ENCODE measurements around the gene THAP11. TPM values are rescaled to one million over a fixed set of nuclear protein-coding genes. Genes with fewer than 3 reads are reported as not detected.

Gene THAP11
- total and polyA plus RNA-seq, 2 of the 13 experiments (the other 11 are each of a cell fraction or from before 2014, with no cell fraction given): 44.2 to 53.4 TPM

GRCh38 chr16:67804853-67805542 lies 37.1 kb upstream of the THAP11 start:
- H3K9me3 ChIP-seq (ENCODE audit: low read length): no peaks in the 10 kb centered on the region
- no peak for ATAC-seq
- H3K27ac ChIP-seq (ENCODE audit: extremely low read length, insufficient read depth, low read length): peak overlapping the region; percentile 72
- no peak overlapping the region for H2AFZ ChIP-seq (ENCODE audit: low read length)
- TSS peak; percentile 55 for BruUV-seq (replicated peaks)
- no peak for FAIRE-seq
- CTCF ChIA-PET (ENCODE audit: low intra/inter-chr PET ratio, low total read pairs): no interaction called here
- peaks cover 42% of the 10 kb centered on the region for H3K4me1 ChIP-seq (ENCODE audit: insufficient read depth, low read length)
- peaks cover 12% of the 10 kb centered on the region for H4K20me1 ChIP-seq (ENCODE audit: insufficient read depth, low read length)
- POLR2A ChIA-PET: interaction anchor here (0.9 to 1.5 kb wide), 2 partner anchors 41 to 86 kb away, joined by 3 to 4 read pairs; partner anchors contain the start of genes GFOD2 and NUTF2
- peak overlapping the region; percentile 96 for H3K9ac ChIP-seq (ENCODE audit: insufficient read depth, low read depth, low read length)
- in situ Hi-C loops (cut with HindIII; ENCODE audit: extremely low pct_ligation_motif_present, low pct_unique_long_range_greater_than_20kb): loop anchor here (5.0 kb wide), 1 partner anchor 138 kb away; the partner anchor contains the start of genes C16orf86 and ENKD1
- peaks cover 55% of the 10 kb centered on the region for H3K79me2 ChIP-seq (ENCODE audit: insufficient read depth, low read length)
- H3K4me3 ChIP-seq (replicated peaks in 1 of 3; ENCODE audit: insufficient read depth in 1 of 3, low read depth in 2 of 3, low read length in 3 of 3): peak overlapping the region; percentile 92 to 98 (median 98)
- H3K27me3 ChIP-seq (ENCODE audit: control insufficient read depth in 1 of 2, insufficient read depth in 2 of 2, low read length in 2 of 2): no peaks in the 10 kb centered on the region; a peak in 1 of 5 replicates
- H3K4me2 ChIP-seq (ENCODE audit: low read depth, low read length): peak overlapping the region; percentile 81
- H3K36me3 ChIP-seq (replicated peaks in 1 of 2; ENCODE audit: control insufficient read depth in 1 of 2, insufficient read depth in 2 of 2, low read length in 2 of 2): peaks cover 8 to 31% of the 10 kb centered on the region in 2 experiments
- intact Hi-C loops (cut with micrococcal nuclease; ENCODE audit: unreplicated experiment): loop anchor here (5.0 kb wide), 1 partner anchor 88 kb away; the partner anchor contains the start of gene GFOD2
- peak; percentile 74 for DNase-seq (ENCODE audit: low spot score)
- 40% methylated on average over 4 of the region's 4 CpGs for WGBS (ENCODE audit: low lambda C conversion rate)
- TF ChIP-seq DRAP1 (CRISPR knock-in tag; IDR thresholded peaks at IDR 0.05) (0 out of 2 replicates have a peak, but pooled peaks have one; percentile 15), ATAD3A (CRISPR knock-in tag; IDR thresholded peaks at IDR 0.05) (no peak), SIN3B (IDR thresholded peaks at IDR 0.05; ENCODE audit: low read length) (no peak), KLF16 (CRISPR knock-in tag; IDR thresholded peaks at IDR 0.05) (peak in 1 of 2 experiments; percentile 48; a peak in 1 of 4 replicates), REST (IDR thresholded peaks at IDR 0.05; ENCODE audit: borderline replicate concordance in 1 of 2, low read depth in 1 of 2, low read length in 2 of 2) (no peak), GZF1 (CRISPR knock-in tag; IDR thresholded peaks at IDR 0.05) (no peak), ZNF451 (CRISPR knock-in tag; IDR thresholded peaks at IDR 0.05) (no peak), ZNF577 (CRISPR knock-in tag; IDR thresholded peaks at IDR 0.05; ENCODE audit: borderline replicate concordance, low read depth) (no peak), PLSCR1 (CRISPR knock-in tag; IDR thresholded peaks at IDR 0.05; ENCODE audit: borderline replicate concordance) (no peak), ZMYM4 (CRISPR knock-in tag; IDR thresholded peaks at IDR 0.05) (no peak), TRIM22 (IDR thresholded peaks at IDR 0.05) (no peak), ZNF574 (CRISPR knock-in tag; IDR thresholded peaks at IDR 0.05) (no peak)

Data from HepG2 (cell line).